BJ (cell line): ENCODE measurements around the gene RAD51AP1. TPM values are rescaled to one million over a fixed set of nuclear protein-coding genes. Genes with fewer than 3 reads are reported as not detected.

Experiments used
- CTCF ChIA-PET: fragments of 350-600 bp; formaldehyde crosslinking; extraction: SDS; loops from one replicate; lab custom pipeline; 2021; ENCODE audit warnings: antibody characterized with exemption, inconsistent platforms; lab: Yijun Ruan, JAX
- POLR2A ChIA-PET: fragments of 300-600 bp; sonication (Branson Sonifier 250); formaldehyde crosslinking; extraction: SDS; loops from one replicate; lab custom pipeline; 2021; ENCODE audit warnings: antibody characterized with exemption; lab: Charles Lee
- DNase-seq: peaks from one replicate; pipeline ENCODE4 v3.0.0-alpha.2; 2011; ENCODE audit warnings: low read depth
- H3K27me3 ChIP-seq: 2 replicates; pipeline ENCODE4 v1.6.0; 2011; ENCODE audit warnings: low read length; ENCODE audit not compliant: control insufficient read depth, insufficient read depth
- H3K36me3 ChIP-seq: 2 replicates; pipeline ENCODE4 v1.5.1; 2011; ENCODE audit warnings: low read length; ENCODE audit not compliant: control insufficient read depth, insufficient read depth
- H3K4me3 ChIP-seq: 2 replicates; pipeline ENCODE4 v1.5.1; 2011; ENCODE audit warnings: low read depth, mild to moderate bottlenecking, control low read depth, low read length
- polyA plus RNA-seq: library from polyadenylated mRNA; depleted of rRNA; stranded (reverse); fragments of >200 nt; gene quantifications from 2 replicates; pipeline ENCODE4 v1.2.3, GENCODE V29; 2011
- TF ChIP-seq, protein P1 (sequence below): IDR thresholded peaks from 2 replicates; pipeline ENCODE4 v1.5.1; 2011; ENCODE audit warnings: low read depth, mild to moderate bottlenecking, control low read depth, inconsistent platforms, low read length, moderate library complexity; ENCODE audit not compliant: insufficient read depth

The RAD51AP1 gene
- polyA plus RNA-seq, 1 experiment = 4.9 TPM

DNA sequence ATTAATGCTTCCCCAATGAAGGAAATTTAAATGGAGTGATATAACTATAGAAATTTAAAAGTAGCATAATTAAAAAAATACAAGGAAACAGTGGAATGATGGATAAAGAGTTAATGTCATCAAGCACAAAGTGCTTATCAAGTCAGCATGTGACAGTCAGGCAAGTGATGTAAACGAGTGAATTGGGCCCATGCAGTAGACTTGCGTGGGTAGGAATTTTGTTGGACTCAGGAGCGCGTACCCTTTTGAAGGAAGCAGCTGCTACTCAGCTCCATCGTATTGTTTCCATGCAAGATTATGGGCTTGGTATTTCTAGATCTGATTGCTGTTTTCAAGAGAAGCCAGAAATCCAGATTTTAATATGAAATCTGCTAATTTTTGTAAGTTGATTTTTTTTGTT lies 18.9 kb downstream of the RAD51AP1 start:
- DNase-seq = no peak
- TF ChIP-seq, protein P1, sequence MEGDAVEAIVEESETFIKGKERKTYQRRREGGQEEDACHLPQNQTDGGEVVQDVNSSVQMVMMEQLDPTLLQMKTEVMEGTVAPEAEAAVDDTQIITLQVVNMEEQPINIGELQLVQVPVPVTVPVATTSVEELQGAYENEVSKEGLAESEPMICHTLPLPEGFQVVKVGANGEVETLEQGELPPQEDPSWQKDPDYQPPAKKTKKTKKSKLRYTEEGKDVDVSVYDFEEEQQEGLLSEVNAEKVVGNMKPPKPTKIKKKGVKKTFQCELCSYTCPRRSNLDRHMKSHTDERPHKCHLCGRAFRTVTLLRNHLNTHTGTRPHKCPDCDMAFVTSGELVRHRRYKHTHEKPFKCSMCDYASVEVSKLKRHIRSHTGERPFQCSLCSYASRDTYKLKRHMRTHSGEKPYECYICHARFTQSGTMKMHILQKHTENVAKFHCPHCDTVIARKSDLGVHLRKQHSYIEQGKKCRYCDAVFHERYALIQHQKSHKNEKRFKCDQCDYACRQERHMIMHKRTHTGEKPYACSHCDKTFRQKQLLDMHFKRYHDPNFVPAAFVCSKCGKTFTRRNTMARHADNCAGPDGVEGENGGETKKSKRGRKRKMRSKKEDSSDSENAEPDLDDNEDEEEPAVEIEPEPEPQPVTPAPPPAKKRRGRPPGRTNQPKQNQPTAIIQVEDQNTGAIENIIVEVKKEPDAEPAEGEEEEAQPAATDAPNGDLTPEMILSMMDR = no peak
- POLR2A ChIA-PET = no interaction called here
- CTCF ChIA-PET = no interaction called here
- Histone ChIP-seq H3K4me3 (no peak overlapping the region), H3K27me3 (no peaks in the 10 kb centered on the region), H3K36me3 (no peaks in the 10 kb centered on the region; the same call in 1 of the 2 replicates)

DNA sequence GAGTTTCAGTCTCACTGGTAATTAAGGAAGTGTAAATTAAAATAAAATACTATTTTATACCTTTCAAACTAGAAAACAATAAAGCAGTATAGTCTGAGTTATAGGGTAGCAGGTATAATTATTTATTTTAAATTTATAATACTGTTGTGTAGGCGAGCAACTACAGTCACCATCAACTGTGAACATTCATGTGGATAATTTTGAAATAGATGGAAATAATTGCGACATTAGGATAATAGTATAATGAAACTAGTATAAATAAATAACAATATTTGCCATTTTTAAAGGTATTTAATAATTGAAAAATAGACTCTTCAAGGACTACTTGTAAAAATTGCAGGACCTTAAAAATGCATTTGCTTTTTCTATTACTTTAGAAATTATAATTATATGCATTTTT lies 19.5 kb downstream of the RAD51AP1 start:
- ChIA-PET CTCF (no interaction called here), POLR2A (no interaction called here)
- TF ChIP-seq, protein P1 = no peak
- Histone ChIP-seq H3K4me3 (no peak overlapping the region), H3K36me3 (no peaks in the 10 kb centered on the region; the same call in 1 of the 2 replicates), H3K27me3 (no peaks in the 10 kb centered on the region)
- DNase-seq = no peak

DNA sequence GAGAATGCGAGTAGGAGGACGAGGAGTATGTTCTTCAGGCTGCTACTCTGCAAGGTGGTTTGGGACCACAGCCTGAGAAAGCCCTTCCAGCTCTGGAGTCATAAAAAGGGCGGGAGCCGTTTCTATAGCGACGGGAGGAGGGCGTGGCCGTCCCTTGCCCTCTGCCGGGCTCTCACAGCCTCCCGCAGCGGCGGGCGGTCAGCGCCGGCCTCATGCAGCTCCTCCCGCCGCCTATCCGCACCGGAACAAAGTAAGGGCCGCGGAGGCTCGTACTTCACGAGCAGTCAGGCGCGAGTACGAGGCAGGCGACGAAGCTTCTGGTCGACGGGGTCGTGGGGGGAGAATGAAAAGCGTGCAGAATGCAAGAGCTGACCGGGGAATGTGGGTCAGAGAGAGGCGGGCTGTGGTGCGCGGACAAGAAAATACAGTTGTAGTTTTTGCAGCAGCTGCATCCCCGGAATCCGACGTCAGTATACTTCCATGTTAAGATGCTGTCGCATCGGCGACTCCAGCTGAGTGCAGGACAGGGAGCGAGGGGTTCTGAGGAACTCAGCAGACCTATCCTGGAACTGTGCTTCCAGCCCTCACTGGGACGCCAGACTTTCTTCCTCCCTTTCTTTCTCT lies 23.5 kb downstream of the RAD51AP1 start, which contains the start of gene DYRK4:
DYRK4 (plus strand) TSS at position 175 of the 624 bp plus-strand sequence; CDS start at position 213, 38 bp downstream.
- Histone ChIP-seq H3K36me3 (no peaks in the 10 kb centered on the region; the same call in 1 of the 2 replicates), H3K27me3 (no peaks in the 10 kb centered on the region), H3K4me3 (peak within 1 kb of the TSS; percentile 44)
- POLR2A ChIA-PET = no interaction called here
- no peak for DNase-seq
- CTCF ChIA-PET = interaction anchor here (0.9 to 2.4 kb wide), 4 partner anchors 24 to 43 kb away, joined by 3 to 10 read pairs (median 4); no protein-coding TSS in a partner anchor
- TF ChIP-seq, protein P1 = 0 out of 2 replicates have a peak, but pooled peaks have one; percentile 6

DNA sequence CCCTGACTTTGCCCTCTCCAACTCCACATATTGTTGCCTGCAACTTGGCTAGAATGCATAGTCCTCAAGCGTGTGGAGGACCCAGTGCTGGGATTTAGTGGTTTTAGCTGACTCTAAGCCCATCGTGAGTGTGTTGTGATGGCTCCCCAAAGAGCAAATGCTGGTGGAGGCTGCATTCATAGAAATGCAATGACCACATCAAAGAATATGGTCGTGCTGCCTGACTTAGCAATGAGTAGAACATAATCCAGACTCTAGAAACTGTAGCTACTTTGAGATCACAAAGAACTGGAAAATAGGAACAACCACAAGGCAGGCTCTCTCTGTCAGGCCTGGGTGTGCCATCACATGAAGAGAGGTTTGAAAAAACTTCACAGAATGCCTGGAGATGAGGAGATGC lies 24.6 kb downstream of the RAD51AP1 start:
- Histone ChIP-seq H3K27me3 (no peaks in the 10 kb centered on the region), H3K4me3 (no peak overlapping the region), H3K36me3 (no peaks in the 10 kb centered on the region; the same call in 1 of the 2 replicates)
- TF ChIP-seq, protein P1 = no peak
- CTCF ChIA-PET = interaction anchor here (2.4 kb wide), 1 partner anchor 42 kb away, joined by 10 read pairs; no protein-coding TSS in a partner anchor
- DNase-seq = no peak
- POLR2A ChIA-PET = no interaction called here

DNA sequence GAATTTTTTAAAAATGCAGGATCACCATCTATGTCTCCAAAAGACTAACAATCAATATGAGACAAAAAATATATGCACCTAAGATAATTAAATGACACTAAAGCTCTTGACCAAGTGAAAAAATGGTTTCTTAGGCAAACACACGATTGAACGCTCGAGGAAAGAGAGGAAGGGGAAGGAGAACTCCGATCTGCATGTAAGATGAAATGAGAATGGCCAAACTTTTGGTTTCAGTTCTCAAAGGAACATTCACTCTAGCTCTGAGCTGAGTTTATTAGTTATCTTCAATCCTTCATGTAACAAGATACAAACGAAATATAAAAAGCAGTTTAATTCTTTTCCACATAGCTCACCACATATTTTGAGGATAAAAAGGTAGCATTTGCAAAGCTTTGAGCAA lies 26.1 kb downstream of the RAD51AP1 start:
- CTCF ChIA-PET = interaction anchor here (0.7 to 1.1 kb wide), 2 partner anchors 47 to 194 kb away, joined by 3 read pairs; no protein-coding TSS in a partner anchor
- TF ChIP-seq, protein P1 = no peak
- POLR2A ChIA-PET = no interaction called here
- DNase-seq = no peak
- Histone ChIP-seq H3K36me3 (no peaks in the 10 kb centered on the region), H3K4me3 (no peak overlapping the region), H3K27me3 (no peaks in the 10 kb centered on the region)
